CD4-positive, alpha-beta T cell treated with Interleukin-17A for 1 hour (primary cell): ENCODE results near the gene TMEM89.

Experiments
- DNase-seq: peaks from one replicate; pipeline ENCODE4 v3.0.0-alpha.2; 2020

Gene TMEM89

GRCh38 chr3:48585411-48585810 lies 36.2 kb downstream of the TMEM89 start:
- no peak for DNase-seq

GRCh38 chr3:48584836-48585235 lies 36.7 kb downstream of the TMEM89 start:
- DNase-seq = no peak

GRCh38 chr3:48581621-48582481 lies 39.7 kb downstream of the TMEM89 start:
- DNase-seq = no peak

- DNase-seq = no peak
These were observed 44.9 kb downstream of the TMEM89 start for GRCh38 chr3:48576647-48577046.

- no peak for DNase-seq
These were observed 46.2 kb downstream of the TMEM89 start for GRCh38 chr3:48575366-48575765.

- DNase-seq = no peak
These were observed 47.5 kb downstream of the TMEM89 start for GRCh38 chr3:48573973-48574585.

- no peak for DNase-seq
These were observed 49.1 kb downstream of the TMEM89 start for GRCh38 chr3:48572517-48572916.

- DNase-seq = no peak
These were observed 49.6 kb downstream of the TMEM89 start for GRCh38 chr3:48571938-48572337.
